Measurements from ENCODE around the gene MACROD2.

MACROD2 gene

GRCh38 chr20:15634102-15634501 lies 1638.8 kb downstream of the MACROD2 start (continued):
- TF ChIP-seq, protein P1, sequence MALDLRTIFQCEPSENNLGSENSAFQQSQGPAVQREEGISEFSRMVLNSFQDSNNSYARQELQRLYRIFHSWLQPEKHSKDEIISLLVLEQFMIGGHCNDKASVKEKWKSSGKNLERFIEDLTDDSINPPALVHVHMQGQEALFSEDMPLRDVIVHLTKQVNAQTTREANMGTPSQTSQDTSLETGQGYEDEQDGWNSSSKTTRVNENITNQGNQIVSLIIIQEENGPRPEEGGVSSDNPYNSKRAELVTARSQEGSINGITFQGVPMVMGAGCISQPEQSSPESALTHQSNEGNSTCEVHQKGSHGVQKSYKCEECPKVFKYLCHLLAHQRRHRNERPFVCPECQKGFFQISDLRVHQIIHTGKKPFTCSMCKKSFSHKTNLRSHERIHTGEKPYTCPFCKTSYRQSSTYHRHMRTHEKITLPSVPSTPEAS (tag by site-specific recombination; IDR thresholded peaks at IDR 0.05), result no peak
- no peak for TF ChIP-seq ZBTB8A (tag by site-specific recombination; IDR thresholded peaks at IDR 0.05)
- no peak for TF ChIP-seq ZXDB (tag by site-specific recombination; IDR thresholded peaks at IDR 0.05)
- no peak for TF ChIP-seq CTCF (tag by site-specific recombination; IDR thresholded peaks at IDR 0.05)
- TF ChIP-seq ZSCAN23 (tag by site-specific recombination; IDR thresholded peaks at IDR 0.05), result no peak
- TF ChIP-seq ZNF398 (tag by site-specific recombination; IDR thresholded peaks at IDR 0.05), result no peak
- no peak for TF ChIP-seq OVOL3 (tag by site-specific recombination; IDR thresholded peaks at IDR 0.05)
- TF ChIP-seq, protein P2, sequence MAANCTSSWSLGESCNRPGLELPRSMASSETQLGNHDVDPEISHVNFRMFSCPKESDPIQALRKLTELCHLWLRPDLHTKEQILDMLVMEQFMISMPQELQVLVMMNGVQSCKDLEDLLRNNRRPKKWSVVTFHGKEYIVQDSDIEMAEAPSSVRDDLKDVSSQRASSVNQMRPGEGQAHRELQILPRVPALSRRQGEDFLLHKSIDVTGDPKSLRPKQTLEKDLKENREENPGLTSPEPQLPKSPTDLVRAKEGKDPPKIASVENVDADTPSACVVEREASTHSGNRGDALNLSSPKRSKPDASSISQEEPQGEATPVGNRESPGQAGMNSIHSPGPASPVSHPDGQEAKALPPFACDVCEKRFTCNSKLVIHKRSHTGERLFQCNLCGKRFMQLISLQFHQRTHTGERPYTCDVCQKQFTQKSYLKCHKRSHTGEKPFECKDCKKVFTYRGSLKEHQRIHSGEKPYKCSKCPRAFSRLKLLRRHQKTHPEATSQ (tag by site-specific recombination; IDR thresholded peaks at IDR 0.05), result no peak

GRCh38 chr20:15637546-15637945 lies 1642.2 kb downstream of the MACROD2 start:
- Histone ChIP-seq H3K27ac (ENCODE audit: extremely low read depth, low read depth, low read length) (no peak overlapping the region), H3K4me1 (ENCODE audit: control insufficient read depth, insufficient read depth, low read length) (no peaks in the 10 kb centered on the region), H3K36me3 (ENCODE audit: control insufficient read depth in 2 of 2, insufficient read depth in 1 of 2, low read length in 2 of 2) (no peaks in the 10 kb centered on the region), H3K4me3 (ENCODE audit: low read depth, low read length) (no peak overlapping the region), H3K9me3 (ENCODE audit: control insufficient read depth, insufficient read depth, low read depth, low read length) (no peaks in the 10 kb centered on the region)
- ChIA-PET CTCF (interaction anchor here (0.7 to 1.7 kb wide), 3 partner anchors 10 to 681 kb away, joined by 3 to 7 read pairs (median 3); no protein-coding TSS in a partner anchor), POLR2A (no interaction called here)
- TF ChIP-seq ZBTB21 (tag by site-specific recombination; IDR thresholded peaks at IDR 0.05), result no peak
- no peak for TF ChIP-seq SP7 (tag by site-specific recombination; IDR thresholded peaks at IDR 0.05)
- no peak for TF ChIP-seq REPIN1 (tag by site-specific recombination; IDR thresholded peaks at IDR 0.05; ENCODE audit: low read depth)
- TF ChIP-seq ZNF114 (tag by site-specific recombination; IDR thresholded peaks at IDR 0.05), result no peak
- no peak for TF ChIP-seq SCRT1 (tag by site-specific recombination; IDR thresholded peaks at IDR 0.05; ENCODE audit: borderline replicate concordance)
- TF ChIP-seq, protein P3, sequence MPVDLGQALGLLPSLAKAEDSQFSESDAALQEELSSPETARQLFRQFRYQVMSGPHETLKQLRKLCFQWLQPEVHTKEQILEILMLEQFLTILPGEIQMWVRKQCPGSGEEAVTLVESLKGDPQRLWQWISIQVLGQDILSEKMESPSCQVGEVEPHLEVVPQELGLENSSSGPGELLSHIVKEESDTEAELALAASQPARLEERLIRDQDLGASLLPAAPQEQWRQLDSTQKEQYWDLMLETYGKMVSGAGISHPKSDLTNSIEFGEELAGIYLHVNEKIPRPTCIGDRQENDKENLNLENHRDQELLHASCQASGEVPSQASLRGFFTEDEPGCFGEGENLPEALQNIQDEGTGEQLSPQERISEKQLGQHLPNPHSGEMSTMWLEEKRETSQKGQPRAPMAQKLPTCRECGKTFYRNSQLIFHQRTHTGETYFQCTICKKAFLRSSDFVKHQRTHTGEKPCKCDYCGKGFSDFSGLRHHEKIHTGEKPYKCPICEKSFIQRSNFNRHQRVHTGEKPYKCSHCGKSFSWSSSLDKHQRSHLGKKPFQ (tag by site-specific recombination; IDR thresholded peaks at IDR 0.05), result no peak
- no peak for TF ChIP-seq ZSCAN23 (tag by site-specific recombination; IDR thresholded peaks at IDR 0.05)
- TF ChIP-seq TSHZ1 (tag by site-specific recombination; IDR thresholded peaks at IDR 0.05; ENCODE audit: borderline replicate concordance), result no peak
- TF ChIP-seq ZNF148 (tag by site-specific recombination; IDR thresholded peaks at IDR 0.05; ENCODE audit: borderline replicate concordance), result no peak
- no peak for TF ChIP-seq ZNF639 (tag by site-specific recombination; IDR thresholded peaks at IDR 0.05)
